K562 (cell line): Measurements from ENCODE around the gene BCAS3. TPM values are rescaled to one million over a fixed set of nuclear protein-coding genes. Genes with fewer than 3 reads are reported as not detected.

Experiments
- BCLAF1 ChIP-seq, 2 experiments: fragments of 450-650 bp in 1 of 2; IDR thresholded peaks; 2 replicates each; pipeline ENCODE4 v1.6.1; 2011 to 2017; ENCODE audit warnings: low read depth in 2 of 2, antibody characterized with exemption in 1 of 2, borderline replicate concordance in 1 of 2, low read length in 1 of 2, mild to moderate bottlenecking in 1 of 2, mixed read lengths in 1 of 2; ENCODE audit not compliant: control insufficient read depth in 1 of 2
- ZBTB11 ChIP-seq, 3 experiments: fragments of 200-800 bp in 1 of 3; fragments of 250-450 bp in 1 of 3; fragments of 450-650 bp in 1 of 3; sonication (Bioruptor Pico) in 1 of 3; sonication (Bioruptor generic) in 1 of 3; formaldehyde crosslinking in 1 of 3; IDR thresholded peaks; 2 replicates each; pipeline versions ENCODE4 v1.6.1 to v1.8.0; 2016 to 2022; ENCODE audit warnings: mild to moderate bottlenecking in 2 of 3, missing genetic modification characterization in 2 of 3, missing compliant biosample characterization in 1 of 3, moderate library complexity in 1 of 3
- polyA plus RNA-seq, 8 experiments: library from polyadenylated mRNA; depleted of rRNA in 4 of 8; stranded (reverse) in 5 of 8; unstranded in 3 of 8; fragments of >200 nt; fragmentation: Nextera tagmentation in 2 of 8; fragmentation: Illumina TruSeq in 1 of 8; extraction: Ambion mirVana in 2 of 8; extraction: Trizol in 1 of 8; gene quantifications; 2 replicates each; pipeline versions ENCODE4 v1.2.1 to v1.2.3, GENCODE V29; 2011 to 2014; ENCODE audit warnings: inconsistent platforms in 1 of 8, missing spikeins in 1 of 8
- total RNA-seq, 7 experiments: library from RNA; depleted of rRNA in 6 of 7; stranded (reverse); fragments of >200 nt in 6 of 7; fragmentation: Illumina TruSeq in 2 of 7; extraction: Trizol in 2 of 7; gene quantifications; 2 replicates each; pipeline versions ENCODE4 v1.2.1 to v1.2.3, GENCODE V29; 2011 to 2021; ENCODE audit warnings: low replicate concordance in 1 of 7

BCAS3 gene
- total and polyA plus RNA-seq, 9 of the 15 experiments (the other 6 are each of a cell fraction or from before 2014, with no cell fraction given) = 1.9 to 5.5 (median 3.5) TPM

- TF ChIP-seq ZBTB11 (CRISPR knock-in tag; IDR thresholded peaks at IDR 0.05) = peak in 1 of 3 experiments; percentile 47; a peak in 2 of 6 replicates
- 0 out of 4 replicates have a peak, but pooled peaks of 1 of the 2 experiments have one; percentile 41 for TF ChIP-seq BCLAF1 (IDR thresholded peaks at IDR 0.05; ENCODE audit: borderline replicate concordance in 1 of 2, control insufficient read depth in 1 of 2, low read depth in 2 of 2, low read length in 1 of 2)
Observed at GRCh38 chr17:61427567-61427966, 749.9 kb downstream of the BCAS3 start (continued).
